A549 (cell line): Measurements from ENCODE around the gene MAPK12.

Source experiments
- TF ChIP-seq, protein P1 (sequence below): fragments of 450-650 bp; IDR thresholded peaks from 2 replicates; pipeline ENCODE4 v1.6.1; 2014; ENCODE audit warnings: antibody characterized with exemption
- TF ChIP-seq, protein P2 (sequence below): fragments of >200 bp; sonication (Bioruptor Twin); formaldehyde crosslinking; IDR thresholded peaks from 3 replicates; pipeline ENCODE4 v1.5.1; 2016

DNA sequence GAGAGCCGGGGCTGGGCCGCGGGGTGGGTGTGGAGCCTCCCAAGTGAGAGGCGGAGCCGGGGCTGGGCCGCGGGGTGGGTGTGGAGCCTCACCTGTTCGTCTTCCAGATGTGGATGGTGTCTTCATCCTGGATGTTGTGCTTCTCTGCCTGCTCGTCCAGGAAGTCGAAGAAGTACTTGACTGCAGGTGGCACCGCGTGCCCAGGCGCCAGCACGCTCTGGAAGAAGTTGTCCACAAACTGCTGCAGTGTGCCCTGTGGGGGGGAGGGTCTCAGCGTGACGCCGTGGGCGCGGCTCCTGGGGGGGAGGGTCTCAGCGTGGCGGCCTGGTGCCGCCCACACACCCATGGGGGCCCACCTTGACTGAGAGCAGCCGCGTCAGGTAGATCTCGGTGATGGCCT, 16.3 kb upstream of the MAPK12 start:
- TF ChIP-seq, protein P1, sequence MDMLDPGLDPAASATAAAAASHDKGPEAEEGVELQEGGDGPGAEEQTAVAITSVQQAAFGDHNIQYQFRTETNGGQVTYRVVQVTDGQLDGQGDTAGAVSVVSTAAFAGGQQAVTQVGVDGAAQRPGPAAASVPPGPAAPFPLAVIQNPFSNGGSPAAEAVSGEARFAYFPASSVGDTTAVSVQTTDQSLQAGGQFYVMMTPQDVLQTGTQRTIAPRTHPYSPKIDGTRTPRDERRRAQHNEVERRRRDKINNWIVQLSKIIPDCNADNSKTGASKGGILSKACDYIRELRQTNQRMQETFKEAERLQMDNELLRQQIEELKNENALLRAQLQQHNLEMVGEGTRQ, result no peak
- TF ChIP-seq, protein P2, sequence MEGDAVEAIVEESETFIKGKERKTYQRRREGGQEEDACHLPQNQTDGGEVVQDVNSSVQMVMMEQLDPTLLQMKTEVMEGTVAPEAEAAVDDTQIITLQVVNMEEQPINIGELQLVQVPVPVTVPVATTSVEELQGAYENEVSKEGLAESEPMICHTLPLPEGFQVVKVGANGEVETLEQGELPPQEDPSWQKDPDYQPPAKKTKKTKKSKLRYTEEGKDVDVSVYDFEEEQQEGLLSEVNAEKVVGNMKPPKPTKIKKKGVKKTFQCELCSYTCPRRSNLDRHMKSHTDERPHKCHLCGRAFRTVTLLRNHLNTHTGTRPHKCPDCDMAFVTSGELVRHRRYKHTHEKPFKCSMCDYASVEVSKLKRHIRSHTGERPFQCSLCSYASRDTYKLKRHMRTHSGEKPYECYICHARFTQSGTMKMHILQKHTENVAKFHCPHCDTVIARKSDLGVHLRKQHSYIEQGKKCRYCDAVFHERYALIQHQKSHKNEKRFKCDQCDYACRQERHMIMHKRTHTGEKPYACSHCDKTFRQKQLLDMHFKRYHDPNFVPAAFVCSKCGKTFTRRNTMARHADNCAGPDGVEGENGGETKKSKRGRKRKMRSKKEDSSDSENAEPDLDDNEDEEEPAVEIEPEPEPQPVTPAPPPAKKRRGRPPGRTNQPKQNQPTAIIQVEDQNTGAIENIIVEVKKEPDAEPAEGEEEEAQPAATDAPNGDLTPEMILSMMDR, result no peak
